Measurements from ENCODE around the gene OR10P1.

Gene OR10P1

DNA sequence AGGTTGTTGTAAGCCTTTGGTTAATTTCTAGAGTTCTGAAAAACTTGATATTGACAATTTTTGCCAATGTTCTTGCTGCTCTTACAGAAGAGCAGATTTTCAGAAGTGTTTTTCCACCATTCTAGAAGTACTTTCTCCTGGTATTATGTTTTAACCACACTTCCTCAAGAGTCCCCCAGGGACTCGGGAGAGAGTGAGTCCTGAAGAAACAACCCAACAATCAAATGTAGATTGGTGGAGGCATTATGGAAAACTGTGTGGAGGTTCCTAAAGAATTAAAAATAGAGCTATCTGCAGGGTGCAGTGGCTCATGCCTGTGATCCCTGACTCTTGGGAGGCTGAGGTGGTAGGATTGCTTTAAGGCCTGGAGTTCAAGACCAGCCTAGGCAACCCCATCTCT is 26.7 kb downstream of the OR10P1 start:
- H3K4me3 ChIP-seq (ENCODE audit: low read depth, low read length), result no peak overlapping the region
- POLR2A ChIA-PET, result no interaction called here
- DNase-seq (ENCODE audit: low read depth, low spot score), result no peak
- CTCF ChIA-PET, result interaction anchor here (1.3 to 1.4 kb wide), 2 partner anchors 14 to 71 kb away, joined by 3 read pairs; no protein-coding TSS in a partner anchor
- TF ChIP-seq, protein P1, sequence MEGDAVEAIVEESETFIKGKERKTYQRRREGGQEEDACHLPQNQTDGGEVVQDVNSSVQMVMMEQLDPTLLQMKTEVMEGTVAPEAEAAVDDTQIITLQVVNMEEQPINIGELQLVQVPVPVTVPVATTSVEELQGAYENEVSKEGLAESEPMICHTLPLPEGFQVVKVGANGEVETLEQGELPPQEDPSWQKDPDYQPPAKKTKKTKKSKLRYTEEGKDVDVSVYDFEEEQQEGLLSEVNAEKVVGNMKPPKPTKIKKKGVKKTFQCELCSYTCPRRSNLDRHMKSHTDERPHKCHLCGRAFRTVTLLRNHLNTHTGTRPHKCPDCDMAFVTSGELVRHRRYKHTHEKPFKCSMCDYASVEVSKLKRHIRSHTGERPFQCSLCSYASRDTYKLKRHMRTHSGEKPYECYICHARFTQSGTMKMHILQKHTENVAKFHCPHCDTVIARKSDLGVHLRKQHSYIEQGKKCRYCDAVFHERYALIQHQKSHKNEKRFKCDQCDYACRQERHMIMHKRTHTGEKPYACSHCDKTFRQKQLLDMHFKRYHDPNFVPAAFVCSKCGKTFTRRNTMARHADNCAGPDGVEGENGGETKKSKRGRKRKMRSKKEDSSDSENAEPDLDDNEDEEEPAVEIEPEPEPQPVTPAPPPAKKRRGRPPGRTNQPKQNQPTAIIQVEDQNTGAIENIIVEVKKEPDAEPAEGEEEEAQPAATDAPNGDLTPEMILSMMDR (IDR thresholded peaks at IDR 0.05; ENCODE audit: insufficient read depth, low read length, missing control alignments), result no peak

DNA sequence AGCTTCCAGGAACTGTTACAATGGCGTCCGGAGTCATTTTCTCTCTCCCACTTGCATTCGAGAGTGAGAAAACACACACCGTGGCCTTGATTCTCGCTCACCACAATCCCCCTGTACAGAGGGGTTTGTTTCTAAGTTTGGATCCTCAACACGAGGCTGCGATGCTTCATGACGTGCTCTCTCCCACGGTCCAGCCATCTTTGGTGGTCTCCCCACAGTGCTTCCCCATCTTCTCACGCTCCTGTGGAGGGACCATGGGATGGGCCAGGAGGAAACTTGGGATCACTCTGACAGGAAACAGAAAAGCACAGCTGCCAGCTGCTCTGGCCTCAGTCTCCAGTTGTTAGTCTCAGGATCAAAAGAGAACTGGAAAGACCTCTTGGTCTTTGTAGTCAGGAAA is 28.1 kb downstream of the OR10P1 start:
- POLR2A ChIA-PET, result no interaction called here
- CTCF ChIA-PET, result interaction anchor here (1.4 to 3.1 kb wide), 2 partner anchors 8 to 12 kb away, joined by 3 to 15 read pairs; no protein-coding TSS in a partner anchor
- H3K4me3 ChIP-seq (ENCODE audit: low read depth, low read length), result no peak overlapping the region
- TF ChIP-seq, protein P1 (IDR thresholded peaks at IDR 0.05; ENCODE audit: insufficient read depth, low read length, missing control alignments), result no peak
- no peak for DNase-seq (ENCODE audit: low read depth, low spot score)

DNA sequence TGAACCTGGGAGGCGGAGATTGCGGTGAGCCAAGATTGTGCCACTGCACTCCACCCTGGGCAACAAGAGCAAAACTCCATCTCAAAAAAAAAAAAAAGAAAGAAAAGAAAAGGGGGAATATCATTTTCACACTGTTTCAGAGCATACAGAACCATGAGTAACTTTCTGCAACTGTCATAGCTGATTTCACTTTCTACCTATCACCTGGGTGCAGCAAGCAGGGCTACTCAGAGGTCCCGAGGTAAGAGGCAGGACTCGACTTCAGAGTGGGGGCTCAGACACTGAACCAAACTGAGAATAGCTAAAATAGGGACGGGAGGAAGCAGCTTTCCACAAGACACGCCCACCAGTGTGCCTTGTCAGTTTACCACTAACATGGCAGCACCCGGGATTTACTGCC is 29.8 kb downstream of the OR10P1 start:
- DNase-seq (ENCODE audit: low read depth, low spot score), result no peak
- CTCF ChIA-PET, result interaction anchor here (3.1 kb wide), 1 partner anchor 10 kb away, joined by 15 read pairs; no protein-coding TSS in a partner anchor
- TF ChIP-seq, protein P1 (IDR thresholded peaks at IDR 0.05; ENCODE audit: insufficient read depth, low read length, missing control alignments), result no peak
- H3K4me3 ChIP-seq (ENCODE audit: low read depth, low read length), result no peak overlapping the region
- POLR2A ChIA-PET, result no interaction called here

DNA sequence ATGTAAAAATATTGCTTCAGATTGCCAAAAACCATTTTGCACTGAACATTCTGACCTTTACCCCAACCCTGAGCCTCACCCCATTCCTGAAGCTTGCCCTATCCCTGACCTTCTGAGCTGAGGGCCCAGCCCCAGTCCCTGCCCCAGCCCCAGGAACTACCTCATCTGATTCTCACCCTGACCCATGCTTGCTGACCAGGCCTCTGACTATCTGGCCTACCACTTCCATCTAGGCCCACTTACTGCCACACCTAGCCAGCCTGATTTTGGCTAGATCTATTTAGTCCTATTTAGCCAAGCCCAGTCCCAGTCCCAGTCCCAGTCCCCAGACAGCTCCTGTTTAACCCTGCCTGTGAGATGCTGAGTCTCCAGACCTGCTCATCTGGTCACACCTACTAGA is 33.6 kb downstream of the OR10P1 start:
- CTCF ChIA-PET, result interaction anchor here (6.4 kb wide), 1 partner anchor 13 kb away, joined by 44 read pairs; no protein-coding TSS in a partner anchor

DNA sequence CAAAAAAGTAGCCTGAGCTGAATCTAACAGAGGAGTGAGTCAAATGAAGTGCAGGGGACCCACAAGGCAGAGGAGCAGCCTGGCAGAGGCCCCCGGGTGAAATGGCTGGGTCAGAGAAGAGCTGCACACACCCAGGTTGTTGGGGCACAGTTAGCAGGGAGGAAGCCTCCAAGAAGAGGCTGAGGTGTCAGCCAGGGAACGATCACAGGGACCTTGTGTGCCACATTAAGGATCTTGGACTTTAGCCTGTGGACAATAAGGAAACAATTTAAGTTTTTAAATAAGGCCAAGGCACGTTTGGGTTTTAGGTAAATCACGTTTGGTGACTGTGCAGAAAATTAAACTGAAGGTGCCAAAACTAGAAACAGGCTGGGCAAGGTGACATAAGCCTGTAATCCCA is 35.1 kb downstream of the OR10P1 start:
- H3K4me3 ChIP-seq (ENCODE audit: low read depth, low read length), result no peak overlapping the region
- ChIA-PET POLR2A (no interaction called here), CTCF (interaction anchor here (0.7 to 6.4 kb wide), 2 partner anchors 15 to 64 kb away, joined by 3 to 44 read pairs; no protein-coding TSS in a partner anchor)
- TF ChIP-seq, protein P1 (IDR thresholded peaks at IDR 0.05; ENCODE audit: insufficient read depth, low read length, missing control alignments), result no peak
- no peak for DNase-seq (ENCODE audit: low read depth, low spot score)

More for the DNA sequence above, 33.6 kb downstream of the OR10P1 start:
- DNase-seq (ENCODE audit: low read depth, low spot score), result no peak
- TF ChIP-seq, protein P1 (IDR thresholded peaks at IDR 0.05; ENCODE audit: insufficient read depth, low read length, missing control alignments), result no peak
- H3K4me3 ChIP-seq (ENCODE audit: low read depth, low read length), result no peak overlapping the region
- POLR2A ChIA-PET, result no interaction called here

DNA sequence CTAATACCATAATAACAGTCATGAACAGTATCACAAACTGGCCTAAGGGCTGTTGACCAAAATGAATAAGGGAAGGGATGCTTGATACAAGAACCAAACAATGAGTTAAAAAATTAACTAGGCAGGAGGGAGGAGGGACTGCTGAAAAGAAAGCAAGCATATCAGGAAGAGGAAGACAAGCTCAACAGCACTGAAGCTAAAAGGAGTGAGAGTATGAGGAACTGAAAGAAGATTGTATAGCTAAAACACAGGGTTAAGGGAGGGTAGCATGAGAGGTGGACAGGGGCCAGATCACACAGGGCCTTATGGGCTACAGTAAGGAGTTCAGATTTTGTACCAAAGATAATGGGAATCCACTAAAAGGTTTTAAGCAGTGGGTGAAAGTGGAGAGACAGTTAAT is 36.9 kb downstream of the OR10P1 start:
- TF ChIP-seq, protein P1 (IDR thresholded peaks at IDR 0.05; ENCODE audit: insufficient read depth, low read length, missing control alignments), result no peak
- POLR2A ChIA-PET, result no interaction called here
- CTCF ChIA-PET, result interaction anchor here (0.9 to 6.4 kb wide), 4 partner anchors 8 to 64 kb away, joined by 3 to 44 read pairs (median 6); a partner anchor contains a TSS
- DNase-seq (ENCODE audit: low read depth, low spot score), result no peak
- H3K4me3 ChIP-seq (ENCODE audit: low read depth, low read length), result no peak overlapping the region

Data from AG04449 (cell line).